MCF 10A (cell line): ENCODE measurements around the gene GRIN3B. TPM values are rescaled to one million over a fixed set of nuclear protein-coding genes. Genes with fewer than 3 reads are reported as not detected.

Experiments used
- BruUV-seq: library from RNA; stranded (reverse); fragments of 400-500 nt; replicated peaks from 2 replicates; lab custom pipeline; 2021; lab: Mats Ljungman, UMichigan
- CTCF ChIA-PET: fragments of 300-600 bp; sonication (Branson Sonifier 250); formaldehyde crosslinking; extraction: SDS; loops from one replicate; lab custom pipeline; 2021; ENCODE audit warnings: antibody characterized with exemption, inconsistent platforms; lab: Yijun Ruan, JAX
- POLR2A ChIA-PET: fragments of 300-600, 350-650 bp; sonication (Branson Sonifier 250); formaldehyde crosslinking; extraction: SDS; loops from one replicate; lab custom pipeline; 2020; ENCODE audit warnings: antibody characterized with exemption, inconsistent platforms; lab: Yijun Ruan, JAX
- DNase-seq: peaks from one replicate; pipeline ENCODE4 v3.0.0-alpha.2; 2018; ENCODE audit not compliant: unreplicated experiment
- H3K27ac Mint-ChIP-seq: one replicate; pipeline ENCODE4 v1.8.0; 2022; ENCODE audit warnings: mild to moderate bottlenecking, low read depth, mixed read lengths; ENCODE audit not compliant: unreplicated experiment
- H3K27me3 Mint-ChIP-seq: one replicate; pipeline ENCODE4 v1.8.0; 2022; ENCODE audit warnings: mixed read lengths; ENCODE audit not compliant: insufficient read depth, unreplicated experiment
- H3K36me3 Mint-ChIP-seq: one replicate; pipeline ENCODE4 v1.8.0; 2022; ENCODE audit warnings: mild to moderate bottlenecking, moderate library complexity, mixed read lengths; ENCODE audit not compliant: insufficient read depth, unreplicated experiment
- H3K4me1 Mint-ChIP-seq: one replicate; pipeline ENCODE4 v1.8.0; 2022; ENCODE audit warnings: mixed read lengths; ENCODE audit not compliant: insufficient read depth, unreplicated experiment
- H3K4me3 Mint-ChIP-seq: one replicate; pipeline ENCODE4 v1.8.0; 2022; ENCODE audit warnings: mild to moderate bottlenecking, moderate library complexity, mixed read lengths; ENCODE audit not compliant: unreplicated experiment
- H3K9me3 Mint-ChIP-seq: one replicate; pipeline ENCODE4 v1.8.0; 2022; ENCODE audit warnings: mixed read lengths; ENCODE audit not compliant: unreplicated experiment
- CTCF ChIP-seq: fragments of 200-600 bp; IDR thresholded peaks from one replicate; pipeline ENCODE4 v1.8.0; 2022; ENCODE audit warnings: antibody characterized with exemption, mild to moderate bottlenecking; ENCODE audit not compliant: unreplicated experiment
- intact Hi-C: fragments of 100-400 bp; cut with micrococcal nuclease; formaldehyde crosslinking; loops from 2 replicates; pipeline ENCODE4 v1.14.1; 2022
- total RNA-seq: library from RNA; stranded (reverse); gene quantifications from 2 replicates; pipeline ENCODE4 v1.2.3, GENCODE V29; 2022

The GRIN3B gene
- total RNA-seq, 1 experiment from 2014 or later: not detected

- CTCF ChIA-PET: interaction anchor here (0.9 to 1.2 kb wide), 2 partner anchors 25 to 32 kb away, joined by 3 to 4 read pairs; no protein-coding TSS in a partner anchor
- Mint-ChIP-seq H3K27ac (no peak overlapping the region), H3K4me1 (peaks cover 16% of the 10 kb centered on the region), H3K36me3 (peaks cover 68% of the 10 kb centered on the region), H3K27me3 (no peaks in the 10 kb centered on the region), H3K9me3 (no peaks in the 10 kb centered on the region), H3K4me3 (no peak overlapping the region)
- no peak for DNase-seq
- intact Hi-C loops: no loop called here
- POLR2A ChIA-PET: interaction anchor here (0.6 kb wide), 1 partner anchor 208 kb away, joined by 4 read pairs; no protein-coding TSS in a partner anchor
- TF ChIP-seq CTCF: no peak
- BruUV-seq: no TSS peak
Measured at GRCh38 chr19:1032264-1032867, 32.1 kb downstream of the GRIN3B start.

GRCh38 chr19:1035998-1036621 lies 35.9 kb downstream of the GRIN3B start:
- ChIA-PET POLR2A (interaction anchor here (0.7 to 5.1 kb wide), 2 partner anchors 8 to 15 kb away, joined by 3 to 97 read pairs; partner anchors contain the start of genes CNN2 and RNU6-2), CTCF (interaction anchor here (0.7 kb wide), 1 partner anchor 440 kb away, joined by 3 read pairs; no protein-coding TSS in a partner anchor)
- DNase-seq: no peak
- intact Hi-C loops: no loop called here
- H3K27me3 Mint-ChIP-seq: no peaks in the 10 kb centered on the region
- H3K9me3 Mint-ChIP-seq: no peaks in the 10 kb centered on the region
- no TSS peak for BruUV-seq
- TF ChIP-seq CTCF: no peak
- peak overlapping the region; percentile 27 for H3K27ac Mint-ChIP-seq
- H3K36me3 Mint-ChIP-seq: peaks cover 77% of the 10 kb centered on the region
- H3K4me3 Mint-ChIP-seq: no peak overlapping the region
- peaks cover 10% of the 10 kb centered on the region for H3K4me1 Mint-ChIP-seq

GRCh38 chr19:1037621-1038064 lies 37.4 kb downstream of the GRIN3B start:
- no peaks in the 10 kb centered on the region for H3K27me3 Mint-ChIP-seq
- BruUV-seq: no TSS peak
- H3K4me3 Mint-ChIP-seq: no peak overlapping the region
- no peak for TF ChIP-seq CTCF
- no peak for DNase-seq
- no peaks in the 10 kb centered on the region for H3K9me3 Mint-ChIP-seq
- ChIA-PET CTCF (no interaction called here), POLR2A (interaction anchor here (1.1 to 5.1 kb wide), 2 partner anchors 10 to 172 kb away, joined by 3 to 97 read pairs; partner anchors contain the start of gene CNN2)
- H3K4me1 Mint-ChIP-seq: peaks cover 10% of the 10 kb centered on the region
- peaks cover 62% of the 10 kb centered on the region for H3K36me3 Mint-ChIP-seq
- intact Hi-C loops: no loop called here
- H3K27ac Mint-ChIP-seq: no peak overlapping the region

DNA sequence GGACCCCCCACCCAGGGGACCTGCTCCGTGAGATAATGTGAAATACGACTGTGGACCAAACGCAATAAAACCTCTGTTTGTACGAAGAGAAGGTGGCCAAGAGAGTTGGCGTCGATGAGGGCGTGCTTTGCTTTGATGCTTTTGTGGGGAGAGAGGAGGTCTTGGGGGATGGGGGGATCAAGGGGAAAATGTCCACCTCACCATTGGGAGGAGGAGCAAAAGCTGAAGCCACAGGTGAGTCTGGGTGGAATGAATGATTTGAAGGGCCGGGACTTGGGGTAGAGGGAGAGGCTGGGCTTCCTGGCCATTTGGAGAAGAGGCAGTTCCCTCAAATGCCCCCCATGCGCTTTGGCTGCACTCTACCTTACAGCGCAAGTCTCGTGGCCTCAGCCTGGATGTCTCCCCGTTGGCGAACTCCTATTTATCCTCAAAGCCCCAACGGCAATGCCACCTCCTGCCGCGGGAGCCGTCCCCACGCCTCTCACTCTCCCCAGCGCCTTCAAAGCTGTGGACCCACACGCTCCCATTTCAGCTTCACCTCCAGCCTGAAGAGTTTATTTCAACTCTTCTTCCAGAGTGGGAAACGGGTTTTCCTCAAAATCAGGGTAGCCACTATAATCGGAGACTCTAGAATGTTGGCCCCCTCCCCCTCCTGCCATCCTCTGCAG lies 38.9 kb downstream of the GRIN3B start:
- ChIA-PET POLR2A (interaction anchor here (0.7 to 5.1 kb wide), 8 partner anchors 11 to 227 kb away, joined by 3 to 97 read pairs (median 5); partner anchors contain the start of genes CNN2 and RNU6-2), CTCF (interaction anchor here (0.6 kb wide), 2 partner anchors 18 to 160 kb away, joined by 3 to 4 read pairs; partner anchors contain the start of gene RNU6-2)

More for the DNA sequence above, 38.9 kb downstream of the GRIN3B start:
- Mint-ChIP-seq H3K36me3 (peaks cover 52% of the 10 kb centered on the region), H3K4me3 (peak overlapping the region; percentile 92), H3K27me3 (no peaks in the 10 kb centered on the region), H3K4me1 (peaks cover 10% of the 10 kb centered on the region), H3K9me3 (no peaks in the 10 kb centered on the region), H3K27ac (peak overlapping the region; percentile 67)
- no peak for DNase-seq
- TF ChIP-seq CTCF: no peak
- intact Hi-C loops: no loop called here
- BruUV-seq: no TSS peak
